CD14-positive monocyte (primary cell): ENCODE measurements around the gene TNFRSF13B. TPM values are rescaled to one million over a fixed set of nuclear protein-coding genes. Genes with fewer than 3 reads are reported as not detected.
"Not testable (repeated sequence)": the region's sequence is repeated elsewhere in the genome, so short reads cannot be mapped to it uniquely, and the experiment has no call there.

Experiments
- DNase-seq, 3 donors: peaks; one replicate each; pipeline ENCODE4 v3.0.0-alpha.2; 2011 to 2022
- H2AFZ ChIP-seq: 2 replicates; pipeline ENCODE4 v1.6.0; 2012; ENCODE audit warnings: mild to moderate bottlenecking, low read depth, low read length, inconsistent platforms; ENCODE audit not compliant: insufficient read depth, poor library complexity, severe bottlenecking
- H3K27ac ChIP-seq, 2 donors: 1 replicate in 1 of 2; 2 replicates in 1 of 2; pipeline ENCODE4 v1.5.1; 2012 to 2013; ENCODE audit warnings: low read length in 2 of 2, control low read depth in 1 of 2, inconsistent platforms in 1 of 2, low read depth in 1 of 2, mild to moderate bottlenecking in 1 of 2
- H3K27me3 ChIP-seq, 2 donors: one replicate each; pipeline versions ENCODE4 v1.6.0 to v1.6.1; 2011 to 2013; ENCODE audit warnings: low read length in 2 of 2; ENCODE audit not compliant: control insufficient read depth in 2 of 2, insufficient read depth in 2 of 2
- H3K36me3 ChIP-seq, 2 donors: replicated peaks in 1 of 2; 1 replicate in 1 of 2; 2 replicates in 1 of 2; pipeline versions ENCODE4 v1.5.1 to v1.6.1; 2012 to 2013; ENCODE audit warnings: low read length in 2 of 2, control low read depth in 1 of 2, inconsistent platforms in 1 of 2, mild to moderate bottlenecking in 1 of 2; ENCODE audit not compliant: insufficient read depth in 2 of 2, control insufficient read depth in 1 of 2
- H3K4me1 ChIP-seq, 2 donors: 1 replicate in 1 of 2; 2 replicates in 1 of 2; pipeline versions ENCODE4 v1.5.1 to v1.6.1; 2012 to 2013; ENCODE audit warnings: low read length in 2 of 2, control low read depth in 1 of 2, inconsistent platforms in 1 of 2, mild to moderate bottlenecking in 1 of 2, moderate library complexity in 1 of 2; ENCODE audit not compliant: insufficient read depth in 2 of 2, control insufficient read depth in 1 of 2
- H3K4me2 ChIP-seq: replicated peaks from 2 replicates; pipeline ENCODE3; 2012; ENCODE audit warnings: low read length, moderate library complexity, mild to moderate bottlenecking; ENCODE audit not compliant: poor library complexity, severe bottlenecking; ENCODE audit errors: extremely low read depth
- H3K4me3 ChIP-seq, 3 experiments: fragments of 200-600 bp in 1 of 3; sonication (generic) in 1 of 3; replicated peaks in 1 of 3; 1 replicate in 2 of 3; 2 replicates in 1 of 3; pipeline ENCODE4 v1.5.1; 2011 to 2013; ENCODE audit warnings: low read length in 3 of 3, mild to moderate bottlenecking in 3 of 3, control low read depth in 2 of 3, low read depth in 2 of 3, inconsistent platforms in 1 of 3, moderate library complexity in 1 of 3
- H3K79me2 ChIP-seq: 2 replicates; pipeline ENCODE4 v1.6.0; 2012; ENCODE audit warnings: mild to moderate bottlenecking, control low read depth, inconsistent platforms, low read length, moderate library complexity; ENCODE audit not compliant: insufficient read depth
- H3K9ac ChIP-seq: 2 replicates; pipeline ENCODE4 v1.6.0; 2017; ENCODE audit warnings: low read length, mild to moderate bottlenecking; ENCODE audit not compliant: insufficient read depth, poor library complexity, severe bottlenecking
- H3K9me3 ChIP-seq, 2 donors: replicated peaks in 1 of 2; 1 replicate in 1 of 2; 2 replicates in 1 of 2; pipeline versions ENCODE4 v1.5.1 to v1.6.1; 2012 to 2013; ENCODE audit warnings: low read length in 2 of 2, control low read depth in 1 of 2; ENCODE audit not compliant: control insufficient read depth in 1 of 2, insufficient read depth in 1 of 2
- H4K20me1 ChIP-seq: 2 replicates; pipeline ENCODE4 v1.6.0; 2012; ENCODE audit warnings: mild to moderate bottlenecking, low read length, control low read depth, moderate library complexity; ENCODE audit not compliant: insufficient read depth
- H3K27ac Mint-ChIP-seq, 7 donors: one replicate each; pipeline ENCODE4 v1.8.0; 2020; ENCODE audit warnings: mild to moderate bottlenecking in 7 of 7, mixed read lengths in 7 of 7, moderate library complexity in 6 of 7, inconsistent platforms in 2 of 7
- H3K27me3 Mint-ChIP-seq, 3 donors: one replicate each; pipeline ENCODE4 v1.8.0; 2021 to 2022; ENCODE audit warnings: low read depth in 3 of 3, mild to moderate bottlenecking in 3 of 3, mixed read lengths in 3 of 3, moderate library complexity in 3 of 3, inconsistent platforms in 1 of 3
- H3K36me3 Mint-ChIP-seq, 2 donors: one replicate each; pipeline ENCODE4 v1.8.0; 2020; ENCODE audit warnings: mixed read lengths in 2 of 2, inconsistent platforms in 1 of 2, mild to moderate bottlenecking in 1 of 2
- H3K4me1 Mint-ChIP-seq: one replicate; pipeline ENCODE4 v1.8.0; 2020; ENCODE audit warnings: mild to moderate bottlenecking, mixed read lengths
- H3K4me3 Mint-ChIP-seq, 2 donors: one replicate each; pipeline ENCODE4 v1.8.0; 2020; ENCODE audit warnings: mild to moderate bottlenecking in 2 of 2, mixed read lengths in 2 of 2, moderate library complexity in 1 of 2
- H3K9me3 Mint-ChIP-seq, 7 donors: one replicate each; pipeline ENCODE4 v1.8.0; 2020 to 2022; ENCODE audit warnings: mixed read lengths in 7 of 7, mild to moderate bottlenecking in 6 of 7, moderate library complexity in 6 of 7, inconsistent platforms in 2 of 7
- WGBS: methylation state at CpG from one replicate; pipeline ENCODE4 v1.1.5; 2013; ENCODE audit warnings: missing lambda C conversion rate; ENCODE audit not compliant: insufficient coverage; 5-methylcytosine and 5-hydroxymethylcytosine counted together
- intact Hi-C, 2 donors: fragments of 100-400 bp; cut with micrococcal nuclease; formaldehyde crosslinking; loops; one replicate each; pipeline versions ENCODE4 v1.15.0 to v1.15.1; 2023
- polyA plus RNA-seq, 3 donors: library from polyadenylated mRNA; depleted of rRNA in 1 of 3; unstranded in 2 of 3; stranded (reverse) in 1 of 3; fragments of 300-500 nt in 2 of 3; fragments of >200 nt in 1 of 3; fragmentation: Illumina TruSeq in 2 of 3; gene quantifications; 1 replicate in 2 of 3; 2 replicates in 1 of 3; pipeline ENCODE4 v1.2.3, GENCODE V29; 2012 to 2021
- TF ChIP-seq, protein P1 (sequence below): fragments of 200-600 bp; IDR thresholded peaks from one replicate; pipeline ENCODE4 v1.8.0; 2022; ENCODE audit warnings: antibody characterized with exemption, mild to moderate bottlenecking

TNFRSF13B gene
- polyA plus RNA-seq, 3 donors: 0.21 to 0.47 TPM; not detected in 1

DNA sequence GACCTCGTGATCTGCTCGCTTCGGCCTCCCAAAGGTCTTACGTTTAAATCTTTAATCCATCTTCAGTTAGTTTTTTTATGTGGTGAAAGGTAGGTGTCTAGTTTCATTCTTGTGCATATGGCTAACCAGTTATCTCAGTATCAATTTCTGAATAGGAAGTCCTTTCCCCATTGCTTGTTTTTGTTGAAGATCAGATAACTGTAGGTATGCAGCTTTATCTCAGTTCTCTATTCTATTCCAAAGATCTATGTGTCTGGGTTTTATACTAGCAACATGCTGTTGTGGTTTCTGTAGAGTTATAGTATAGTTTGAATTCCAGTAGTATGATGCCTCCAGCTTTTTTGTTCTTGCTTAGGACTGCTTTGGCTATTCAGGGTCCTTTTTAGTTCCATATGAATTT, 65.2 kb downstream of the TNFRSF13B start:
- Histone ChIP-seq H3K27ac (no peak overlapping the region), H3K4me3 (no peak overlapping the region), H3K9ac (no peak overlapping the region), H3K4me1 (no peaks in the 10 kb centered on the region), H4K20me1 (no peaks in the 10 kb centered on the region), H3K27me3 (no peaks in the 10 kb centered on the region), H3K4me2 (no peak overlapping the region), H2AFZ (no peak overlapping the region), H3K9me3 (no peaks in the 10 kb centered on the region), H3K36me3 (no peaks in the 10 kb centered on the region), H3K79me2 (no peaks in the 10 kb centered on the region)
- Mint-ChIP-seq H3K4me1 (no peaks in the 10 kb centered on the region), H3K27me3 (peaks cover 7 to 13% (median 8%) of the 10 kb centered on the region in 3 donors), H3K36me3 (no peaks in the 10 kb centered on the region), H3K4me3 (no peak overlapping the region), H3K27ac (no peak overlapping the region), H3K9me3 (peaks cover 0 to 3% (median 0%) of the 10 kb centered on the region in 7 donors)
- no peak for DNase-seq
- WGBS: no CpG with 5 or more reads among the region's 4 CpGs
- TF ChIP-seq, protein P1, sequence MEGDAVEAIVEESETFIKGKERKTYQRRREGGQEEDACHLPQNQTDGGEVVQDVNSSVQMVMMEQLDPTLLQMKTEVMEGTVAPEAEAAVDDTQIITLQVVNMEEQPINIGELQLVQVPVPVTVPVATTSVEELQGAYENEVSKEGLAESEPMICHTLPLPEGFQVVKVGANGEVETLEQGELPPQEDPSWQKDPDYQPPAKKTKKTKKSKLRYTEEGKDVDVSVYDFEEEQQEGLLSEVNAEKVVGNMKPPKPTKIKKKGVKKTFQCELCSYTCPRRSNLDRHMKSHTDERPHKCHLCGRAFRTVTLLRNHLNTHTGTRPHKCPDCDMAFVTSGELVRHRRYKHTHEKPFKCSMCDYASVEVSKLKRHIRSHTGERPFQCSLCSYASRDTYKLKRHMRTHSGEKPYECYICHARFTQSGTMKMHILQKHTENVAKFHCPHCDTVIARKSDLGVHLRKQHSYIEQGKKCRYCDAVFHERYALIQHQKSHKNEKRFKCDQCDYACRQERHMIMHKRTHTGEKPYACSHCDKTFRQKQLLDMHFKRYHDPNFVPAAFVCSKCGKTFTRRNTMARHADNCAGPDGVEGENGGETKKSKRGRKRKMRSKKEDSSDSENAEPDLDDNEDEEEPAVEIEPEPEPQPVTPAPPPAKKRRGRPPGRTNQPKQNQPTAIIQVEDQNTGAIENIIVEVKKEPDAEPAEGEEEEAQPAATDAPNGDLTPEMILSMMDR: no peak
- intact Hi-C loops: no loop called here

DNA sequence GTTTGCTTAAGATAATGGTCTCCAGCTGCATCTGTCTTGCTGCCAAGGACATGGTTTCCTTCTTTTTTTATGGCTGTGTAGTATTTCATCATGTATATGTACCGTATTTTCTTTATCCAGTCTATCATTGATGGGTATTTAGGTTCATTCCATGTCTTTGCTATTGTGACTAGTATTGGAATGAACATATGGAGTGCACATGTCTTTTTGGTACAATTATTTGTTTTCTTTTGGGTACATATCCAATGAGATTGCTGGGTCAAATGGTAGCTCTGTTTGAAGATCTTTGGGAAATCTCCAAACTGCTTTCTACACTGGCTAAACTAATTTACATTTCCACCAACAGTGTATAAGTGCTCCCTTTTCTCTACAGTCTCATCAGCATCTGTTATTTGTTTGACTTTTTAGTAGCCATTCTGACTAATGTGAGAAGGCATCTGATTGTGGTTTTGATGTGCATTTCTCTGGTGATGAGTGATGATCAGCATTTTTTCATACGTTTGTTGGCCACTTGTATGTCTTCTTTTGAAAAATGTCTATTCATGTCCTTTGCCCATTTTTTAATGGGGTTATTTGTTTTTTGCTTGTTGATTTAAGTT, 66.2 kb downstream of the TNFRSF13B start:
- Histone ChIP-seq H3K9ac (no peak overlapping the region), H3K4me3 (no peak overlapping the region), H3K79me2 (no peaks in the 10 kb centered on the region), H3K27ac (no peak overlapping the region), H3K4me1 (no peaks in the 10 kb centered on the region), H4K20me1 (no peaks in the 10 kb centered on the region), H3K9me3 (no peaks in the 10 kb centered on the region), H2AFZ (no peak overlapping the region), H3K4me2 (no peak overlapping the region), H3K36me3 (no peaks in the 10 kb centered on the region), H3K27me3 (peaks cover 0 to 4% of the 10 kb centered on the region in 2 donors)
- DNase-seq: no peak
- WGBS: 57% methylated on average over 1 of the region's 2 CpGs
- H3K4me3 Mint-ChIP-seq: no peak overlapping the region
- intact Hi-C loops: no loop called here
- H3K27ac Mint-ChIP-seq: no peak overlapping the region
- no peaks in the 10 kb centered on the region for H3K4me1 Mint-ChIP-seq
- TF ChIP-seq, protein P1: no peak
- H3K36me3 Mint-ChIP-seq: no peaks in the 10 kb centered on the region
- peaks cover 0 to 3% (median 0%) of the 10 kb centered on the region in 7 donors for H3K9me3 Mint-ChIP-seq
- peaks cover 7 to 13% (median 11%) of the 10 kb centered on the region in 3 donors for H3K27me3 Mint-ChIP-seq

DNA sequence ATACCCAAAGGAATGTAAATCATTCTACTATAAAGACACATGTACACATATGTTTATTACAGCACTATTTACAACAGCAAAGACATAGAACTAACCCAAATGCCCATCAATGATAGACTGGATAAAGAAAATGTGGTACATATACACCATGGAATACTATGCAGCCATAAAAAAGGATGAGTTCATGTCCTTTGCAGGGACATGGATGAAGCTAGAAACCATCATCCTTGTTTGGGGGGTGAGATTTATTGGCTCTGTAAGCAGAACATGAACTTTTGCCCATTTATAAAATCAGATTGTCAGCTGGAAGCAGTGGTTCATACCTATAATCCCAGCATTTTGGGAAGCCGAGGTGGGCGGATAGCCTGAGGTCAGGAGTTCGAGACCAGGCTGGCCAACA, 68.8 kb downstream of the TNFRSF13B start:
- no CpG with 5 or more reads among the region's 3 CpGs for WGBS
- peaks cover 5 to 17% (median 16%) of the 10 kb centered on the region in 3 donors for H3K27me3 Mint-ChIP-seq
- not testable (repeated sequence) for H3K4me1 Mint-ChIP-seq

More for the DNA sequence above, 68.8 kb downstream of the TNFRSF13B start:
- H3K9me3 ChIP-seq, H3K9ac ChIP-seq, H3K4me1 ChIP-seq, H3K27ac Mint-ChIP-seq, H3K4me2 ChIP-seq, H3K79me2 ChIP-seq, H3K4me3 Mint-ChIP-seq, H4K20me1 ChIP-seq, H2AFZ ChIP-seq, H3K4me3 ChIP-seq, intact Hi-C loops, H3K27me3 ChIP-seq, H3K9me3 Mint-ChIP-seq, H3K27ac ChIP-seq, H3K36me3 Mint-ChIP-seq, DNase-seq, H3K36me3 ChIP-seq: not testable (repeated sequence)
